ENCODE data around the gene NDUFA12. TPM values are rescaled to one million over a fixed set of nuclear protein-coding genes. Genes with fewer than 3 reads are reported as not detected.

Gene NDUFA12
- total RNA-seq, 2 donors from 2014 or later: 63.5 to 67.1 TPM

DNA sequence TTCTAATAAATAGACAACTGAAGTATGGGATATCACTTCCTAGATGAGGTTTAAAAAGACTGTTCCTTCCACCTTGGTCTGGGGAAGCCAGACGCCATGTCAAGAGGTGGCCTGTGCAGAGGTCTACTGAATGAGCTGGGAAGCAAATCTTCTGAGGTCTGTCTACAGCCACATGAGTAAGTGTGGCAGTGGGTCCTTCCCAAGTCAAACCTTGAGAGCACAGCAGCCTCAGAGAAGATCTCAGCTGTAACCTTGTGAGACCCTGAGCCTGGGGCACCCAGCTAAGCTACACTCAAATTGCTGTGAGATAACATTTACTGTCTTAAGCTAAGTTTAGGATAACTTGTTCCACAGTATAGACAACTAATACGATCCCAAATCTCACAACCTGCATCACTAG is 20.2 kb downstream of the NDUFA12 start:
- ATAC-seq (ENCODE audit: insufficient number of reproducible peaks, low FRiP score, low read depth) (peak; percentile 21), DNase-seq (ENCODE audit: low spot score) (no peak)
- no peak overlapping the region for H3K4me3 ChIP-seq
- H3K27ac ChIP-seq: no peak overlapping the region
- H3K27me3 ChIP-seq (replicated peaks; ENCODE audit: insufficient read depth): no peaks in the 10 kb centered on the region
- H3K36me3 ChIP-seq: peaks cover 2% of the 10 kb centered on the region
- no peaks in the 10 kb centered on the region for H3K9me3 ChIP-seq
- H3K4me1 ChIP-seq (ENCODE audit: control insufficient read depth in 1 of 2, low read depth in 2 of 2): no peaks in the 10 kb centered on the region
- TF ChIP-seq, protein P1, sequence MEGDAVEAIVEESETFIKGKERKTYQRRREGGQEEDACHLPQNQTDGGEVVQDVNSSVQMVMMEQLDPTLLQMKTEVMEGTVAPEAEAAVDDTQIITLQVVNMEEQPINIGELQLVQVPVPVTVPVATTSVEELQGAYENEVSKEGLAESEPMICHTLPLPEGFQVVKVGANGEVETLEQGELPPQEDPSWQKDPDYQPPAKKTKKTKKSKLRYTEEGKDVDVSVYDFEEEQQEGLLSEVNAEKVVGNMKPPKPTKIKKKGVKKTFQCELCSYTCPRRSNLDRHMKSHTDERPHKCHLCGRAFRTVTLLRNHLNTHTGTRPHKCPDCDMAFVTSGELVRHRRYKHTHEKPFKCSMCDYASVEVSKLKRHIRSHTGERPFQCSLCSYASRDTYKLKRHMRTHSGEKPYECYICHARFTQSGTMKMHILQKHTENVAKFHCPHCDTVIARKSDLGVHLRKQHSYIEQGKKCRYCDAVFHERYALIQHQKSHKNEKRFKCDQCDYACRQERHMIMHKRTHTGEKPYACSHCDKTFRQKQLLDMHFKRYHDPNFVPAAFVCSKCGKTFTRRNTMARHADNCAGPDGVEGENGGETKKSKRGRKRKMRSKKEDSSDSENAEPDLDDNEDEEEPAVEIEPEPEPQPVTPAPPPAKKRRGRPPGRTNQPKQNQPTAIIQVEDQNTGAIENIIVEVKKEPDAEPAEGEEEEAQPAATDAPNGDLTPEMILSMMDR (IDR thresholded peaks at IDR 0.05): no peak

DNA sequence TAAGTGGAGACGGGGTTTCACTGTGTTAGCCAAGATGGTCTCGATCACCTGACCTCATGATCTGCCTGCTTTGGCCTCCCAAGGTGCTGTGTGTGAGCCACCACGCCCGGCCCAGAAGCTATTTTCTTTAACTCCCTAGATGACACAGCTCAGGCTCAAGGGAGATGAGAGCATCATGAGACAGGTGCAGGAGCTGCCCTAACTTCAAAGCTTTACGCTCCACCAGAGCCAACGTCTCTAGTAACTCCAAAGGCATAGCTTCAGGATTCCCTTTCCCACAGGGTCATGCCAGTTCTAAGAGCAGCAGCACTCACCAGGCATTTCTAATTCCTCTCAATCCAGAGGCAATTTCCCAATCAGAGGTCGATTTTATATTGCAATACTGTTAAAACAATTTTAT is 21.0 kb downstream of the NDUFA12 start:
- H3K36me3 ChIP-seq: peaks cover 2% of the 10 kb centered on the region
- ATAC-seq (ENCODE audit: insufficient number of reproducible peaks, low FRiP score, low read depth) (no peak), DNase-seq (ENCODE audit: low spot score) (no peak)
- H3K27ac ChIP-seq: no peak overlapping the region
- H3K4me3 ChIP-seq: no peak overlapping the region
- TF ChIP-seq, protein P1 (IDR thresholded peaks at IDR 0.05): no peak
- H3K27me3 ChIP-seq (replicated peaks; ENCODE audit: insufficient read depth): no peaks in the 10 kb centered on the region
- no peaks in the 10 kb centered on the region for H3K4me1 ChIP-seq (ENCODE audit: control insufficient read depth in 1 of 2, low read depth in 2 of 2)
- no peaks in the 10 kb centered on the region for H3K9me3 ChIP-seq

DNA sequence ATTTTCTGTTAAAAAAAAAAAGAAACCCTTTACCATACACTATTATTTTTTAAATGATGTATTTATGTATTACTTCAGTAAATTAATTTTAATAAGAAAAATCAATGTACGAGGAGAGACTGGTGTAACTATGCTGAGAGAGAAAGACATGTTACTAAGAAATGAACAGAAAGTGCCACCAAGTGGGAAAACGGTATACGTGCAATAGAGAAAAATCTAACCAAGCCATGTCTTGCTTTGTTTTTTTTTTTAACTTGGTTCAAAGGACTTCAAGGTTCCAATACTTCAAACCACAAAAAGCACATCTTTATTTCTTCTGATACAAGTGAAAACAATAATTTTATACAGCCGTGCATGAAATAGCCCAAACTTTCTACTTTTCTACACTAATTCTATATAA is 22.9 kb downstream of the NDUFA12 start:
- H3K27me3 ChIP-seq (replicated peaks; ENCODE audit: insufficient read depth): no peaks in the 10 kb centered on the region

DNA sequence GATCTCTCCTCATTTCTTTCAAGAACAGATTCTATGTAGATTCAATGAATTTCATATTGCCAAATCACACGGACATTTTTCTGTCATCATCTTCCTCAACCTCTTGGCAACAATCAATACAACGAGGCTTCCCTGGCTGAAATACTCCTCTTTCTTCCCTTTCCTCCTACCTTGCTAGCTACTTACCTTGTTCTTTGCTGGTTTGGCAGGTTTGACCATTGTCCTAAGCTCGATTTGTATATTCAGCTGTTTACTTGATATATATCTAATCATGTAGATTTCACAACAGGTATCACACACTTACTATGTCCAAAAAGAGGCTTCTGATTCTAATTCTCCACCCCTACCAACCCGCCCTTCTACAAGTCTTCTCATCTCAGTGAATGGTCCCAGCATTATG is 23.6 kb downstream of the NDUFA12 start:
- ATAC-seq (ENCODE audit: insufficient number of reproducible peaks, low FRiP score, low read depth) (no peak), DNase-seq (ENCODE audit: low spot score) (no peak)
- Histone ChIP-seq H3K9me3 (no peaks in the 10 kb centered on the region), H3K4me3 (no peak overlapping the region), H3K27me3 (replicated peaks; ENCODE audit: insufficient read depth) (no peaks in the 10 kb centered on the region), H3K27ac (no peak overlapping the region), H3K36me3 (peaks cover 2% of the 10 kb centered on the region), H3K4me1 (ENCODE audit: control insufficient read depth in 1 of 2, low read depth in 2 of 2) (no peaks in the 10 kb centered on the region)
- TF ChIP-seq, protein P1 (IDR thresholded peaks at IDR 0.05): no peak

More for the DNA sequence above, 22.9 kb downstream of the NDUFA12 start:
- Histone ChIP-seq H3K4me3 (no peak overlapping the region), H3K36me3 (peaks cover 2% of the 10 kb centered on the region), H3K4me1 (ENCODE audit: control insufficient read depth in 1 of 2, low read depth in 2 of 2) (no peaks in the 10 kb centered on the region), H3K9me3 (no peaks in the 10 kb centered on the region), H3K27ac (no peak overlapping the region)
- TF ChIP-seq, protein P1 (IDR thresholded peaks at IDR 0.05): no peak
- DNase-seq (ENCODE audit: low spot score) (no peak), ATAC-seq (ENCODE audit: insufficient number of reproducible peaks, low FRiP score, low read depth) (no peak)

DNA sequence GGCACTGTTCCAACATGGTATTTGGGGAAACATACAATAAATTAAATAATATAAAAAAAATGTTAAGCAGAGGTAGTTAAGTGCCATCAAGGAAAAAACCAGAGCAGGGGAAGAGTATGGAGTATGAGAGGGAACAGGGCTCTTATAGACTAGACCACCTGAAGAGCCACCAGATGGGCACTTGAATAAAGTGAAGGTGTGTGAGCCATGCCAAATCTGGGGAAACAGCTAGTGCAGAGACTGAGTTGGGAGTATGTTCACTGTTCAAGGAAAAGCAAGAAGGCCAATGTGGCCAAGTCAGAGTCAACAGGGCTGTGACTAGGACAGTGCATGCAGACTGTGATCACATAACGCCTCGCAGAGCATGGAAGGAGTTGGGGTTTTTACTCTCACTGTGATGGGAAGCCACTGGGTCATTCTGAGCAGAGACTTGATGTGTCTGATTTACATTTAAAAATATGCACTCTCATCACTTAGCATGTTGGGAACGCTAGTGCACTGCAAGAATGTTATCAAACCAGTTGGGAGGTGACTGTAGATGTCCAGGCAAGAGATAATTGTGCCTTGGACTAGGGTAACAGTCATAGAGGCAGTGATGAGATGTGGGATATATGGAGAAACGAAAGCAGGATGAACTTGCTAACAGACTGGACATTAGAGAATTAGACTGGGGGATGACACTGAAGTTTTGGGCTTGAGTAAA is 25.6 kb downstream of the NDUFA12 start:
- Histone ChIP-seq H3K4me3 (no peak overlapping the region), H3K4me1 (ENCODE audit: control insufficient read depth in 1 of 2, low read depth in 2 of 2) (no peaks in the 10 kb centered on the region), H3K36me3 (peaks cover 2% of the 10 kb centered on the region), H3K27me3 (replicated peaks; ENCODE audit: insufficient read depth) (no peaks in the 10 kb centered on the region), H3K27ac (no peak overlapping the region), H3K9me3 (no peaks in the 10 kb centered on the region)
- no peak for DNase-seq (ENCODE audit: low spot score)
- no peak for ATAC-seq (ENCODE audit: insufficient number of reproducible peaks, low FRiP score, low read depth)
- TF ChIP-seq, protein P1 (IDR thresholded peaks at IDR 0.05): no peak
